HFF-Myc (cell line): Measurements from ENCODE around the gene SPG11.

ENCODE experiments used
- DNase-seq: peaks from one replicate; pipeline ENCODE4 v3.0.0-alpha.2; 2011; ENCODE audit warnings: low read depth; ENCODE audit errors: extremely low read depth
- H3K4me3 ChIP-seq: replicated peaks from 2 replicates; pipeline ENCODE4 v1.5.1; 2011; ENCODE audit warnings: low read depth, mild to moderate bottlenecking, control low read depth, low read length
- TF ChIP-seq, protein P1 (sequence below): IDR thresholded peaks from 2 replicates; pipeline ENCODE4 v1.5.1; 2012; ENCODE audit warnings: mild to moderate bottlenecking, low read depth, low read length, control low read depth; ENCODE audit errors: missing control alignments

SPG11 gene

DNA sequence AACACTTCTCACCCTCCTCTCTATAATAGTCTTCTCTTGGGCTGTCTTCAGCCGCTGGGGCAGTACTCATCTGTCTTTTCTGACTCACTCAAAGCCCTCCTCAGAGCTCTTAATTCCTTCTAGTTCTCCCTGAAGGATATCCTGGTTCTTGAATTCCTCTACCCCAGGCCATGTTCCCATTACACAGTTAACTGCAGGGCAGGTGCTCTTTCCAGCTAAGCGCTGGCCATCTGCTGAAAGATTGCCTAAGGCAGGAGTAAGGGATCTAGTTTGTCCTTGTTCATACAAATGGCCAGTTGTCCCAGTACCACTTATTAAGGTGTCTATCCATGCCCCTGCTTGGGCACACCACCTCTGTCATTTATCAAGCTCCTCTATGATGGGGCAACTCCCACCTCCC is 10.2 kb upstream of the SPG11 start:
- TF ChIP-seq, protein P1, sequence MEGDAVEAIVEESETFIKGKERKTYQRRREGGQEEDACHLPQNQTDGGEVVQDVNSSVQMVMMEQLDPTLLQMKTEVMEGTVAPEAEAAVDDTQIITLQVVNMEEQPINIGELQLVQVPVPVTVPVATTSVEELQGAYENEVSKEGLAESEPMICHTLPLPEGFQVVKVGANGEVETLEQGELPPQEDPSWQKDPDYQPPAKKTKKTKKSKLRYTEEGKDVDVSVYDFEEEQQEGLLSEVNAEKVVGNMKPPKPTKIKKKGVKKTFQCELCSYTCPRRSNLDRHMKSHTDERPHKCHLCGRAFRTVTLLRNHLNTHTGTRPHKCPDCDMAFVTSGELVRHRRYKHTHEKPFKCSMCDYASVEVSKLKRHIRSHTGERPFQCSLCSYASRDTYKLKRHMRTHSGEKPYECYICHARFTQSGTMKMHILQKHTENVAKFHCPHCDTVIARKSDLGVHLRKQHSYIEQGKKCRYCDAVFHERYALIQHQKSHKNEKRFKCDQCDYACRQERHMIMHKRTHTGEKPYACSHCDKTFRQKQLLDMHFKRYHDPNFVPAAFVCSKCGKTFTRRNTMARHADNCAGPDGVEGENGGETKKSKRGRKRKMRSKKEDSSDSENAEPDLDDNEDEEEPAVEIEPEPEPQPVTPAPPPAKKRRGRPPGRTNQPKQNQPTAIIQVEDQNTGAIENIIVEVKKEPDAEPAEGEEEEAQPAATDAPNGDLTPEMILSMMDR, result no peak

DNA sequence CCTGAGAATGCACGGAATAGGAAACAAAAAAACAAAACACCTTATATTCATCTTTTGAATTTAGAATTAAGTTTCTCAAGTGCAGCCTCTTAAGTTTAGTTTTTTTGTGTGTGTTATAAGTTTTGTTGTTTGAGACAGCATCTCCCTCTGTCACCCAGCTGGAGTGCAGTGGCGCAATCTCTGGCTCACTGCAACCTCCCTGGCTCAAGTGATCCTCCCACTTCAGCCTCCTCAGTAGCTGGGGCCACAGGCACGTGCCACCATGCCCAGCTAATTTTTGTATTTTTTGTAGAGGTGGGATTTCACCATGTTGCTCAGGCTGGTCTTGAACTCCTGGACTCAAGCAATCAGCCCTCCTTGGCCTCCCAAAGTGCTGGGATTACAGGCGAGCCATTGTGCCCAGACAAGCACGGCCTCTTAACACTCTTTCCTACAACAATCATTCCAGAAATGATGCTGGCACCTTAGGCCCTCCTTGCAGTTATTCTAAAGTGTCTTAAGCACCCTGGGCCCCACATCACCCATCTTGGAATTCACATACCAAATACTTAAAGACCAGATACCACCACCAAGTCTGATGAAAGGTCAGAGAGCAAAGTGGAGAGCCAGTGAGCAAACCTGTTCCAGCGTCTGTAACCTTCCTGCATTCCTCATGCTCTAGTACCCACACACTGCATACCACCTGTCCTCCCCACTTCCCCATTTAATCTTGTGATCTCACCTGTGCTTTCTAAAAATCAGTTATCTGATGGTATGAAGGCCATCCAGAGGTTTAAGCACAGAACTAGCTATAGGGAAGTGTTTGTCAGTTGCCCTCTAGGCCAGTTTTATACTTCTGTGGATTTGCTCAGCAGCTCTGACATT is 6.9 kb upstream of the SPG11 start:
- no peak for DNase-seq
- H3K4me3 ChIP-seq, result no peak overlapping the region
- TF ChIP-seq, protein P1, result no peak

More for the DNA sequence above, 10.2 kb upstream of the SPG11 start:
- no peak for DNase-seq
- no peak overlapping the region for H3K4me3 ChIP-seq

DNA sequence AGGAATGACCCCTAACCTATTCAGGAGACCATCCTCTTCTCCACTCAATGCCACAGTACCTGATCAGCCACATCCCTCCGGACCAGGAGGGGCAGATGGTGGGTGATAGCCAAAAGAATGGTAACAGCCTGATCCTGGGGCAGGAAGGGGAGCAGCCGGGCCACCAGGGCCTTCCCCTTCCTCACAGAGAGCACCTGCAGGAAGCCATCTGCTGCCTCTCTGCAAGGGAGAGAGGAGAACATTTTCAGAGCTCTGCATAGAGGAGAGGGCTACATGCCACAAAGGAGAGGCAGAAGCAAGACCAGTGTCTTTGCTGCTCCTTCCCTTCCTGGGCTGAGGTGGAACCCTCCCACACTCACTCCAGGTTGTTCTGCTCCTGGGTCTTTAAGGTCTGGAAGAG is 5.5 kb upstream of the SPG11 start:
- TF ChIP-seq, protein P1, result no peak
- no peak for DNase-seq
- no peak overlapping the region for H3K4me3 ChIP-seq

DNA sequence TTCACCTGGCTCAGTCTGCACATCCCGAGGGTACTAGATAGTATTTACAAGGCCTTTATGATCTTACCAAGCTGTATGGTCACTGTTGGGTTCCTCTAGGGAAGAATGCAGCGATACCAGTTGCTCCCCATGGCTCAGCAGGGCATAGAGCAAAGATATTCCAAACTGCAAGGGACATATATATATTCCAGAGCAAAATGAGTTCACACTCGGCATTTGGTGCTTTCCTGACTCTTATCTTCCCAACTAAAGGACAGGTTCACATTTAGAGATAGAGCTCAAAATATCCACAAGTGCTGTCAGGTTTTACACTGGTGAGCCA is 3.5 kb upstream of the SPG11 start:
- no peak overlapping the region for H3K4me3 ChIP-seq
- TF ChIP-seq, protein P1, result no peak
- no peak for DNase-seq

GRCh38 chr15:44666210-44667038 is 3.0 kb upstream of the SPG11 start:
- no peak overlapping the region for H3K4me3 ChIP-seq
- no peak for DNase-seq
- TF ChIP-seq, protein P1, result no peak

GRCh38 chr15:44662478-44663409 is 718 bp downstream of the SPG11 start:
- TF ChIP-seq, protein P1, result no peak
- no peak for DNase-seq
- peak overlapping the region; percentile 89 for H3K4me3 ChIP-seq
